GM21381 (cell line): ENCODE data around the gene GRIP2.

Experiments used
- ATAC-seq: cut with Tn5 transposase; IDR thresholded peaks from one replicate; pipeline ENCODE4 v1.9.1; 2021; ENCODE audit warnings: mild to moderate bottlenecking, moderate library complexity; ENCODE audit not compliant: unreplicated experiment

The GRIP2 gene

DNA sequence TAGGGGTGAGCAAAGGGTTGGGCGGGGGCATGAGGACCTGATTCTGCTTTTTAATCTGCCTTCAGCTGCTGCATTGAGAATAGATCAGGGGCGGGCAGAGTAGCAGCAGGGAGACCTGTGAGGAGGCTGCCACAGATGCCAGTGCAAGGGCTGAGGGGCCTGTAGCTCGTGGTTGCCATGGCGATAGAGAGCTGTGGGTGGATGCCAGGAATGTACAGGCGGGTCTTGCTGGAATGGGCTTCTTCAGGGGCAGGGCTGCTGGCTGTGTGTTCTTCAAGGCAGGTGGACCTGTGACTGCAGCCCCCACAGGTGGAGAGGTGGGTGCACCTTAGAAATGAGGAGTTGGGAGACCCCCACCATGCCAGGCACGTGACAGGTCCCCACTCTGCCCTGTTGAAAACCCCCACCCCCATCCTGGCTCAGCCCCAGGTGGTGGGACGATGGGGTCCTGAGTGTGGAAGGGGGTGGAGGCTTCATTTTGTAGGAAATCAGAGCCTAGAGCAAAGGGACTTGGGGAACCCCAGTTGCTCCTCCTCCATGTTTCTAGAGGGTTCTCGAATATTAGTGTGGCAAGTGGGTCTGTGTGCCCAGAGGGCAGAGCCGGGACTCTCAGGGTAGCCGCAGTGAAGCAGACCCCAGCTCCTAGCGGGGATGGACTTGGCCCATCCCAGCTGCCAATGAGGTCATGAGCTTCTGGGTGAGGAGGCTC, 99.5 kb downstream of the GRIP2 start:
- ATAC-seq, result no peak

DNA sequence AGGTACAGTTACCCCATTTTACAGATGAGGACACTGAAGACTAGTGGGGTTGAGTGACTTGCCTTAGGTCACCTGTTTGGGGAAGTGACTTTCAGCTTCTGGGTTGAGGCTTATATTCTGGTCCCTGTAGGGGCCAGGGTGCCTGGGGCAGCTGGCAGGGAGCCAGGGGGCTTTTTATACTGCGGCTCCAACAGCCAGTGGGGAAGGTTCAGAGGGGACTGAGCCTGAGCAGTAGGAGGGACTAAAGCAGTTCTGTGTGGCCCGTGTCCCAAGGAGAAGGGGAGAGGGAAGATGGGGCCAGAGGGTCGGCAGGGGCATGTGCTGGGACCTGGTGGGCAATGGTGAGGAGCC, 100.0 kb downstream of the GRIP2 start:
- ATAC-seq, result no peak

DNA sequence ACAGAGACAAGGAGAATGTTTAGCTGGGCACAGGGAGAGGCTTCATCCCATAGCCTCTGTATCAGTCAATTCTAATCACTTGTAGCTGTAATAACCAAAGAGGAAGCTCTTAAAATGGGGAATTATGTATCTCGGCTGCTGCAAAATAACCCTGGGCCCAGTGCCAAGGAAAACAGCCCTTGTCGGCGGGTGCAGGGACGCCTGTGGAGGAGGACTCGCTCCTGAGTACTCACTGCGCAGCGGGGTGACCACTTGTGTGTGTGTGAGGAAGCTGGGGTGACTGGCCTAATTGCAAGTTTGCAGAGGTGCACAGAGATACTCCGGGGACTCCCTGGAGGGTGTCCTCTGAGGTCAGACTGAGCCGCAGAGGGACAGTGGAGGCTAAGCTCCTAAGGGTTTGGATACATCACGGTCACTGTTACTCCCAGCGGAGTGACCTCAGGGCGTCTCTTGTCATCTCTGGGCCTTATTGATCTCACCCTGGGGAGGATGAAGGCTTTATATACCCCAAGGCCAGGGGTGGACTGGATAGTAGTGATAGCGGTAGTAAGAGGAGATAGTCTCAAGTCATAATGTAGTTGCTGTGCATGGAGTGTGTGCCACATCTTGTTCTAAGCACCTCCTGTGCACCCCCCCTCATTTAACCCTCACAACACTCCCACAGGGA, 100.5 kb downstream of the GRIP2 start:
- no peak for ATAC-seq
